ENCODE results near the gene CORIN. TPM values are rescaled to one million over a fixed set of nuclear protein-coding genes. Genes with fewer than 3 reads are reported as not detected.

Gene CORIN
- total RNA-seq, 1 donor from 2014 or later: 92.0 TPM

GRCh38 chr4:47617607-47618006 lies 220.3 kb downstream of the CORIN start:
- H3K27me3 ChIP-seq (ENCODE audit: low read depth): no peaks in the 10 kb centered on the region
- peaks cover 2% of the 10 kb centered on the region for H3K36me3 ChIP-seq
- DNase-seq: no peak
- no peak overlapping the region for H3K27ac ChIP-seq (replicated peaks)
- H3K9me3 ChIP-seq (replicated peaks): no peaks in the 10 kb centered on the region
- H3K4me1 ChIP-seq: no peaks in the 10 kb centered on the region
- H3K4me3 ChIP-seq: no peak overlapping the region
- no peak for TF ChIP-seq CTCF (IDR thresholded peaks at IDR 0.05; ENCODE audit: borderline replicate concordance)
- intact Hi-C loops (cut with micrococcal nuclease): no loop called here

GRCh38 chr4:47615385-47615784 lies 222.5 kb downstream of the CORIN start:
- intact Hi-C loops (cut with micrococcal nuclease): no loop called here
- no peak for DNase-seq

GRCh38 chr4:47612116-47613023 lies 225.5 kb downstream of the CORIN start:
- H3K36me3 ChIP-seq: no peaks in the 10 kb centered on the region
- no peak overlapping the region for H3K4me3 ChIP-seq
- H3K4me1 ChIP-seq: no peaks in the 10 kb centered on the region
- H3K27ac ChIP-seq (replicated peaks): no peak overlapping the region
- no peaks in the 10 kb centered on the region for H3K27me3 ChIP-seq (ENCODE audit: low read depth)
- no peaks in the 10 kb centered on the region for H3K9me3 ChIP-seq (replicated peaks)
- TF ChIP-seq CTCF (IDR thresholded peaks at IDR 0.05; ENCODE audit: borderline replicate concordance): no peak
- intact Hi-C loops (cut with micrococcal nuclease): no loop called here
- DNase-seq: no peak

More at GRCh38 chr4:47615385-47615784, 222.5 kb downstream of the CORIN start:
- Histone ChIP-seq H3K27ac (replicated peaks) (no peak overlapping the region), H3K4me1 (no peaks in the 10 kb centered on the region), H3K36me3 (no peaks in the 10 kb centered on the region), H3K4me3 (no peak overlapping the region), H3K27me3 (ENCODE audit: low read depth) (no peaks in the 10 kb centered on the region), H3K9me3 (replicated peaks) (no peaks in the 10 kb centered on the region)
- no peak for TF ChIP-seq CTCF (IDR thresholded peaks at IDR 0.05; ENCODE audit: borderline replicate concordance)

- Histone ChIP-seq H3K9me3 (replicated peaks) (no peaks in the 10 kb centered on the region), H3K27ac (replicated peaks) (no peak overlapping the region), H3K4me3 (no peak overlapping the region), H3K36me3 (peaks cover 27% of the 10 kb centered on the region), H3K4me1 (no peaks in the 10 kb centered on the region), H3K27me3 (ENCODE audit: low read depth) (no peaks in the 10 kb centered on the region)
- intact Hi-C loops (cut with micrococcal nuclease): no loop called here
- TF ChIP-seq CTCF (IDR thresholded peaks at IDR 0.05; ENCODE audit: borderline replicate concordance): no peak
- no peak for DNase-seq
Measured at GRCh38 chr4:47606482-47606881, 231.4 kb downstream of the CORIN start.

GRCh38 chr4:47598896-47599295 lies 239.0 kb downstream of the CORIN start:
- DNase-seq: no peak
- Histone ChIP-seq H3K4me1 (peaks cover 16% of the 10 kb centered on the region), H3K36me3 (peaks cover 25% of the 10 kb centered on the region), H3K4me3 (no peak overlapping the region), H3K9me3 (replicated peaks) (no peaks in the 10 kb centered on the region), H3K27ac (replicated peaks) (no peak overlapping the region), H3K27me3 (ENCODE audit: low read depth) (no peaks in the 10 kb centered on the region)
- TF ChIP-seq CTCF (IDR thresholded peaks at IDR 0.05; ENCODE audit: borderline replicate concordance): no peak
- intact Hi-C loops (cut with micrococcal nuclease): no loop called here
